NCI-H2029 treated with DMSO at 0.1 percent for 48 hours (cell line): ENCODE data around the gene PAPPA2.

ENCODE experiments used
- DNase-seq: peaks from one replicate; lab custom pipeline; 2025; lab: John Stamatoyannopoulos, UW

PAPPA2 gene

DNA sequence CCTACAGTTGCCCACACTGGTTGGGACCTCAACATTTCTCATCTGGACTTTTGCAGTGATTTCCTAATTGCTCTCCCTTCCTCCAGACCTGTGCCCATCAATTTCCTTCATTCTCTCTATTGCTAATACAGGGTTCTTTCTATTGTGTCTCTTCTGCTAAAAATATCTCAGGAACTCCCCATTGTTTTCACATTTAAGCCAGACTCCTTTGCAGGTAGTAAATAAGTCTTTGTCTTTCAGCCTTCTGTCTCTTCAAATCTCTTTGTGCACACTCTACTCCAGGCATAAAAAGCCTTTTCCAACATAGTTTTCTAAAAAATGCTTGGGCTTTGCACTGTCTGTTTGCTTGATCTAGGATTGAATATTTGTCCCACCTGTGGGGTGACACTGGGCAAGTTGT lies 340.6 kb downstream of the PAPPA2 start:
- DNase-seq: no peak

DNA sequence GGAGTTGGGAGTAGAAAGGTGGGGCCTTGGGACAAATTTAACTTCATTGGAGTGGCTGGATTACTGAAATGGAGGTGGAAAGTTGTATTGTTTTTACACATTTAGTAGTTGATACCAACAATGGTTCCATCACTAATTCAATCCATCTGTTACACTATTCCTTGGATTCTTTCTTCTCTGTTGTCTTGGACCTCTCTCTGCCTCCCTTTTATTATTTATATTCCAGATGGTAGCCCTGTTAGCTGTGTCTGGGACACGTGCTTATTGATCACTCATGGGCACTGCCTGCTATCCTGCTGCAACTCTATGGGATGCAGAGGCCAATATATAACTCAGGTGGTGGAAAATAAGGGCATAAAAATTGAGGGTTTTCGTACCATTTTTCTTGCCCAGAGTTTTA lies 346.3 kb downstream of the PAPPA2 start:
- no peak for DNase-seq

DNA sequence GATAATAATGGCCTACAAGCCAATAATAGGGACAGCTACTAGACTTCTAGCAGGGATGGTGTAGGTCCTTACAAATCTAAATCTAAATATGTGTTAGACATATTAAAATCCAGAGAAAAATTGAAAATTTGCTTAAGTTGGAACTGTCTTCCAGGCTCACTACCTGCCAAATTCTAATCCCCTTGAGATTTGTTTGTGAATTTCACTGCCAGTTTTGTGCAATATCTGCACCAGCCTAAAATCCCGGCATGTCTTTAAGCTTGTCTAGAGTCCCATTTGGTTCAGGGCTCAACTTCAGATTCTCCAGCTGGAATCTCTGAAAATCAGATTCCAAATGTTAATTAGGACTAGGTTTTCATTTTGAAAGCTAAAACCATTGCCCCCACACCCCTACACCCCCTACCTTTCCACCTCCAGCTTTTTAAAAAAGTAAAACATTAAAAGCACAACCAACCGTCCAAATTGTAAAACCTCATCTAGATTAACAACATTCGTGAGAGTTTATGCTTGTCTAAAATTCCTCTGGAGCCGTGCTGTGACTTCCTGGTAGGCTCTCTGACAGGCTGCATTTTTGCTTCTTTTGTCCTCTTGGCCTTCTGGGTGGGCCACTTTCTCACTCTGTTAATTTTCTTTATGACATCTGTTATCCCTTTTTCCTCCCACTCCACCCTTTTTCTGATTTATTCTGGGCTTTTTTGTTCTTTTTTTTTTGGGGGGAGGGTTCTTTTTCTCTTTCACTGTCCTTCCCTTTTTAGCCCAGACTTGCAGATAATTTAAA lies 348.7 kb downstream of the PAPPA2 start:
- no peak for DNase-seq

DNA sequence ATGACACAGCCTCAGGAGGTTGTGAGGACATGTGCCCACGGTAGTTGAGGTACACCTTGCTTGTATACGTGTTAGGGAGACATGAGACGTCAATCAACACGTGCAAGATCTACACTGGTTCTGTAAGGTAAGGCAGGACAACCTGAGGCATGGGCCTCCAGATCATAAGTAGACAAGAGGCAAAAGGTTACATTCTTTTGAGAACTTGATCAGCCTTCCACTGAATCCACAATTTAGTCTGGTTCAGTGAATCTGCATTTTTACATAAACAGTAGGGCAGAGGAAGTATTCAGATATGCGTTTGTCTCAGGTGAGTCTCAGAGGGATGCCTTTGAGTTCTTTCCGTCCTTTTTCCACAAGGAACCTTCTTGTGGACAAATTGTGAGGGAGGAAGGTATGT lies 352.6 kb downstream of the PAPPA2 start:
- DNase-seq: no peak

DNA sequence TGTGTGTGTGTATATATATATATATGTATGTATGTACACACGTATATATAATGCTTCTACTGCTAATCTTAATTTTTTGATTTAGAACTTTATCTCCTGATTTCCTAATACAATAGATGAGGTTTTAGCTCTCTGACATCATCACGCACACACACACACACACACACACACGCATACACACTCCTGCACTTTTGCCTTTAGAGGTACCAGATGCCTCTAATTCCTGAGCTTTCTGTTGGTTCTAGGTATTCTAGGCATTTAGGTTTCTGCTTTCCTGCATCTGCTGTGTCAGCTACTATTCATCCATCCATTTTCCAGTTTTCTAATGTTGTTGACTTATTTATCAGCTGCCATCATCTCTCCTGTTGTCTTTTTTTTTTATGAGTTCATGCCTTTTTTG lies 353.3 kb downstream of the PAPPA2 start:
- DNase-seq: no peak

DNA sequence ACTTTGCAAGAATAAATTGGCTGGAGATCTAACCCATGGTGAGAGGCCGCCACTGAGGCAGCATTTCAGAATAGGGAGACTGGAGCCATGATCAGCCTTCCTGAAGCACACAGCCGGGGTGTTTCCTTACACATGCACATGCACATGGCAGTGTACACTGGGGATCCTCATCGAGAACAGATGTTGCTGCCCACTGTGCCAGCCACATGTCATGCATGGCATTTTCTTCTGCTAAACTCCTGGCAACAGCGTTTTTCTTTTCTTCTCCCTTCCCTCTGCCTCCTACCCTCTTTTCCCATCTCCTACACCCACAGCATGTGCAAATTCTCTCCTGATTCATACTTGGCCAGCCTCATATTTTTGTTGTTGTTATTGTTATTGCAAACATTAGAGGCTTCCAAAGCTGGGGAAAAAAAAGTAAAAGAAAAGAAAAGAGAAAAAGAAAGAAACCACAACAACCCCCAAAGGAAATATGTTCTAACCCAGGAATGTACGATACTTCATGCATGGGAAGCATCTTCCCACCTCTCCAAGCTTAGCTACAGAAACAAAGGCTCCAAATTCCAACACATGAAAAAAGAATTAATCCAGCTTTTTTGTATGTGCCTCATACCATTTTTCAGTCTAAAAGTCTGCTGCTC lies 357.5 kb downstream of the PAPPA2 start:
- no peak for DNase-seq

DNA sequence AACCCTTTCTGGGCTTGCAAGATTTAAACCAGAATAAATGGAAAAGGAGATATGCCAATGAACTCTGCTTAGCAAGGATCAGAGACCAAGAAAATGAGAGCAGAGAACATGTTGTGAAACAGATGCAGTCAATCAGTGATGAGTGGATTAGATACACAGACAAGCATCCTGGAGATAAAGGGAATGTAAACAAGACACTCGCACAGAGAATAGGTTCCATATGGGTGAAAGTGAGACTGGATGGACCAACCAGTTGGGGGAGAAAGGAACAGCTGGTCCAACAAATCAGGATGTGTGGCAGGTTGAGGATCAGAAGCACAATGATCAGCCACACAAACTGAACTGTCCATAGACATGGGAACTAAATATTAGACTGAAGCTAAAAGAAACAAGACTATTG lies 363.3 kb downstream of the PAPPA2 start:
- no peak for DNase-seq

DNA sequence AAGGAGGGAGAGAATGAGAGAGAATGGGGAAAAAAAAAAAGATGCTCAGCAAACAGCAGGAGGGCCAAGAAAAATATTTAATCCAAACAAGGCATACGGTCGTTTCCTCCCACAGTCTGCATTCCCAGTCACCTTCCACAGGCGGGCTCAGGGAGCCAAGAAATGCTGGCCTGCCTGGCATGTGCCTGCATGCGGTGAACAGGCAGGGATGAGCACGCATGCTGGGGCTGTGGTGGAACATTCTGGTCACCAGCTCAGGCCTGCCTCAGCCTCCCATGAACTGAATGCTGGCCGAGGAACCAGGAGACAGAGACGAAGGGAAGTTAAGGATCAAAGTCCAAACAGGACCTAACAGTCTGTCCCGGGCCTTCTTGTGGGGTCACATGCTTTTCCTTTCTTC lies 366.3 kb downstream of the PAPPA2 start:
- no peak for DNase-seq

DNA sequence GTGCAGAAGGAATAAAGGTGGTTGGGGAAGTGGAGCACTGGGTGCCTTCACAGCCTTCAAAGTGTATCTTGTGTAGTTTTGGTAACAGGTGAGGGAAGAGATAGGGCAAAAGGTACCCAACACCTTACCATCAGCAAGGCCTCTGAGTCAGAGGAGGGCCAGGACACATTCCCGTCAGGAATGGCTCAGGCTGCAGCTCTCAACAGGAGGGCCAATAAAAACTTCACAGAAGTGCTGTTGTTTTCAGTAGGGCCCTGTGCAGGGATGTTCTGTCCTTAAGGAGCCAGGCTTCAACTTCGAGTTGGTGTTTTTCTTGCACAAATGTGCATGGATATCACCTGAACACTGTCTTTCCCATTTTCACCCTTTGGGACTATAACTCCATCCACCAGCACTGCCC lies 368.2 kb downstream of the PAPPA2 start:
- no peak for DNase-seq

DNA sequence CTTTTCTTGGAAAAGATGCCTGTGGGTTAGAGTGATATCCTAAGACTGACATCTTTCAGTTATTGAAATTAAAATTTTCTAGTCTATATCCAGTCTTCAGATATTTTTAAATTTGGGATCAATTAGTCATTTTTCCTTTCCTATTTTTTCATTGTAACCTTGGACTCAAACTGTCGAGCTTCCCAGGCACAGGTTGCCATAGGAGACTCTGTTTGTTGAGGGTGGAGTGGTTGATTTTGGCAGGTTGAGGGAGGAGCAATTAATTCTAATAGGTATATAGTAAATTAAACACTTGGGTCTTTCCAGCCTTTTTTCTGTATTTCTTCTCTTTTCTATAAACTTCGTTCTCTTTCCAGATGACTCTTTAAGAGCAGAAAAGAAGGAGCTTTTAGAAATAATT lies 374.7 kb downstream of the PAPPA2 start:
- DNase-seq: no peak

DNA sequence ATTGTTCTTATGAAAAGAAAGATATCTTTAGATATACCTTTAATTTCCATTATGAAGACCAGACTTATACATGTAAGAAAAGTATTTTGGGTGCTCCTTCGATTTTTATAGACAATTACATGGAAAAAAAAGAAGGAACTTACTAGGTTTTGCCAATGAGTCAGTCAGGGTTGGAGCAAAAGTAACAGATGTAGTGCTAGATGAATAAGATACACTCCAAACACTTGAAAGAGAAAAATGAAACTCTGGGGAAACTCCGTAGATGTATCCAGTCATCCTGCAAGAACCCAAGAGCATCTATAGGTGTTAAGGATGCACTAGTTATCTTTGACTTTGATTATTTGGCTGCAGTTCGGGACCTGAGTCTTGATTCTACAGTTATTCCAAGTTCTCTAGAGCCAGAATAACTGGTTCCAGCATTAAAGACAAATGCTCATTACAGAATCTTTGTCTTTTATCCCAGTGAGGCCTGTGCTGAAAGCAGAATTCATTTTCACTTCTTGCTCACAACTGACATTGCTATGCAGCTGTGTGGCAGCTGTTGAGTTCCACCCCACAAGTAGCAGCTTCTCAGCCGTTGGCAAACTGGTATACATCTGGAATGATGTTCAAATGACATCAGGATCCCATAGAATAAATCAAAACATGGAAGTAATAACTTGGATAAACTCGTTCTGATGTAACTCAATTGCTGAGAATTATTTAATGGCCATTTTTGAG lies 375.5 kb downstream of the PAPPA2 start:
- DNase-seq: no peak

DNA sequence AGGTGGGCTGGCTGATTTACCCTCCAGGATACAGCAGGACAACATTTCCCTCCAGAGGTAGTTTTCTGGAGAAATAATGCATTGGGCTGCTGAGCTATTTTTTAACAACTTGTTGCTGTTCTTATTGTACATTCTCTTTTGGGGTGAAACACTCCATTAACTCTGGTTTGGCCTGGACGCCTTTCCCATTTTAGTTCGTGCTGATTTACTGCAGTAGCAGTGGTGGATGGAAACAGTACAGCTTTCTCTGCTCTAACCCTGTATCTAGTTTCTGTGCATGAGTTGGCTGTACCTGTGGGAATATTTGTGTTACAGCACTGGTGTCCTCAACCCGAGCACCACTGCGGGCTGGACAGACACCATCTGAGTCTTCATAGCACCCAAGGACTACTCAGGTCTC lies 376.2 kb downstream of the PAPPA2 start:
- DNase-seq: no peak

DNA sequence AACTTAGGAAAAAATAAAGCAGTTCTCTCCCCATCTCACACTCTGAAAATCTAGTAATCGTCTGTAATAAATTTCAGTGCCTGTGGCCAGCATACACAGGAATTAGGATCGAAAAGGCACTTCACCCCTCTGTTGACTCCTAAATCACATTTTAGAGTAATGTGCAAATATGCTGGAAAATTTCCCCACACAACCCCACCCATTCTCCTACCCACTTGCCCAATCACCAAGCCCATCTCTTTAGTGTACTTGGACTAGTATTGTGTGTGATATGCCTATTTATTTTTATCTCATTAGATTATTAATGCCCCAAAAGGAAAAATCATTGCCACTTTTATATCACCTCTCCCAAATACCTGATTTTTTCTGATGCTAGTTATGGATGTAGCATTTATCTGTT lies 378.3 kb downstream of the PAPPA2 start:
- DNase-seq: no peak

DNA sequence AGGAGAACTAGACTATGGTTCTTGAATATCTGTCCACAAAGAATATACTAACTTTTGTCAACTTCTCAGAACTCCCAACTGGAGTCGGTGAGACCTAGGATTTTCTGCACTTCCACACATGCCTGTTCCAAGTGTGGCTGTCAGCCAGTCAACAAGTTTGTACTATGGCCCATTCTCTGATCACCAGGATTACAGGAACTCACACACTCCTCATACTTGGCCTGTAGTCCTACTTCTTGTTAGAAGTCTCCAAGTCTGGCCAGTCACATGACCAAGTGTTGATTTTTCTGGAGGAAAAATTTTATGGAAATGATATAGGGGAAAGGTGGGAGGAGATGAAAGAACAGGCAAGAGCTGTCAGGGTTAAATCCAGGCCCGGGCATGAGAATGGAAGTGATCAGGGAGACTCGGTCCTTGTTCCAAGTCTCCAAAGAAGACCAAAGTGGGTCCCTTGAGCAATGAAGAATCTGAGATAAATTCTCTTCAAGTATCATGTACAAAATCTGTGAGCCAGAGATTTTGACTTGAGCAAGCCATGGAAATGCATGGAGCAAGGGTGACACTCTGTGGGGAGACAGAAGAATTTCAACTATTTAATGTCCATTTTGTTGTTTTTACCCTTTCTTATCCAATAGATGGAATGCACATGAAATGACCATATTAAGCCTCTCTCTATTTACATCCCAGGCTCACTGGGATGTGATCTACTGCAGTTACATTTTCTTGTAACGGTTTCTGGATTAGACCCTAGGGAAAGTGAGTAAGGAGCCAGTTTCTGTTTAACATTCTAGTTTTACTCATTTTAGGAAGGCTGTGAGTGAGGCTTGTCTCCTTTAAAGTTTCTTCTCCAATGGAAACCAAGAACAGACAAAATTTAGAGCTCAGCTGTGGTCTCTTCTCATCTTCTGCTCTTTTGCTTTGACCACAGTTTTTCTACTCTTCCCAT lies 380.6 kb downstream of the PAPPA2 start:
- no peak for DNase-seq

DNA sequence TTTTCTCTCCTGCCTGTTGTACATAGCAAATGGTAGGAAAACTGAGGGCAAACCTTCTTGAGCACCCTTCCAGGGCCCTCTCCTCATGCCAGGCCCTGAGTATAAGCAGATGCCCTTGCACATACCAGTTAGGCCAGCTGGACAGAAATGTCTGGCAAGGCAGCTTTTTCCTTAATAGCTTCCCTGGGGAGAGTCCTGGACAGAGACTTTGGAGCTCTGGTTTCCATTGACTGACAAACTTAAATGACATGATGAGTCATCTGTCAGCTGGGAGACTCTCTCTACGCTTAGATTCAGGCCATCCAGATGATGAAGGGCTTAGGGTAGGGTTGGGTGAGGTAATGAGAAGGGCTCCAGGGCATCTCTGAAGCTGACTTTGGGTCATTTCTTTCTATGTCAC lies 384.1 kb downstream of the PAPPA2 start:
- DNase-seq: no peak

DNA sequence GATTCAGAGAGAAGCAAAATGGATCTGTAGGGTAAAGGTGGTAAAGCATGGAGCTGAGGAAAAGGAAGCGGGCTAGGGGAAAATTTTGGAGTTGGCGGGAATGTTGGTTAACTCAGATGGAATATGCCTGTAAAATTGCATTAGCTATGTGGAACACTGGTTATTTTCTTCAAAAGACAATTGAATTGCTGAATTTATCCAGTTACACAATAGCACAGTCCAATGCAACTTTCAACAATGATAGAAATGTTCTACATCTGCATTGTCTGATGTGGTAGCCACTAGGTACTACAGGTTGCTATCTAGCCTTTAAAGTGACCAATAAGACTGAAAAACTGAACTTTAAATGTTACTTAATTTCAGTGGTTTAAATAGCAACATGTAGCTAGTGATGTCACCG lies 386.3 kb downstream of the PAPPA2 start:
- DNase-seq: no peak

DNA sequence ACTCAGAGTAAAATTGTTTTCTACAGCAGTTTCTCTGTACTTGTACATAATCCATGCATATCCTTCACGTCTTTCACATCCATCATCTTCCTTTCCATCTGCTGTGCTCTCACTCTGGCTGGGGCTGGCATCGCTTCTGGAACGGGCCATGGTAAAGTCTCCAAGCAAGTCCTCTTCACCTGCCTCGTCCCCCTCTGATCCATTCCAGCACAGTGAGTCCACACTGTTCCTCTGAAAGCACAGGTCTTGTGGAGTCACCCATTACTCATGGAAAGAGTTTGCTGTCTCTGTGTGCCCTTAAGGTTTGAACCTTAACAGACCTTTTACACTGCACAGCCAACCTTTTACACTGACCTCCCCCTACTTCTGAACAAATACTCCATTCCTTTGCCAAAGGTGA lies 387.9 kb downstream of the PAPPA2 start:
- DNase-seq: no peak

DNA sequence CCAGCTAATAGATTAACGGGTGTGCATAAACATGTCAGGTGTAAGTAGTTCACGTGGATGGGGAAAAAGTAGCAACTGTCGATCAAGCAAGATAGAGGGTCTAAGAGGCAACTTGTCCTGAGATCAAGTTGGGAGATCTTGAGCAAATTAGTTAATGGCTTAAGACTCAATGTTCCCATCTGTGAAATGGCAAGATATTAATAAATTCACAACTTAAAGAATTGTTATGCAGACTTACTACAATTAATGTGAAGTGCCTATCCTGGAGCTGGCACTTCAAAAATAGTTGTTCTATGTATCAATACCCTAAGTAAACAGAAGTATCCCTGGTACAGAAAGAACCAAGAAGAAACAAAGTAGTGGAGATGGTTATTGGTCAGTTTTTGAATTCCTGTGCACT lies 389.1 kb downstream of the PAPPA2 start:
- DNase-seq: no peak

DNA sequence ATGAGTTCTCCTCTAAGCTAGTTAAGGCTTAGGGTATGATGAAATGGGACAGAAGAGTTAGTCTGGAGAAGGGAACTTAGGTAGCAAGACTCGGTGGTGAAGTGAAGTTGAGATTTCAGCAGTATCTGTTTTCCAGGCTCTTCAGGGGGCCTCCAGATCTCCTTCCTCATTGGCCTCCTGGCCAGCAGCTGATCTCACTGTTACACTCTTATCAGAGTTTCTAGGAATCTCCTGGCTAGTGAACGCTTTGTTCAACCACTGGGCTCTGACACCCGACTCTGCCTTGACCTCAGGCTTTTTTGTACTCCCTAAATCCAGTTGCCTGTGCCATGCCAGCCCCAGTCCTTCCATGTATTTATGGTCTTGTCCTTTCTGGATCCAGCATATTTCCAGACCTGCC lies 390.5 kb downstream of the PAPPA2 start:
- no peak for DNase-seq

DNA sequence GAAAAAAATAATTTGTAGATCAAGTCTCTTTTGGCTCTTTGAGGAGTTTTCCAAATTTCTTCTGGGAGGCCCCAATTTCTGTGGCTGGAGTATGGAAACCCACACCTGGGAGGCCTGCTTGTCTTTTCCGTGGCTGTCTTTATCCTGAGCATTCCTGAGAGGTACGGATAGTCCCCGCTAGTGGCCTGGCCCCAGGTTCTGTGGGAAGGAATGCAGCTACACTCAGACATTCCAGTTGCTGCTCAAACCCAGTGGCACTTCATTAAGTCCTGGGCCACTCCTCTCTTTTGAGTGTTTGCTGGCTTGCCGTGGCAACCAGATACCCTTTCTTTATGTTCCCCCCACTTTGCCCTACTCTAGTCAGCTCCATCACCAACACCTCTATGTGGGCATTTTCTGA lies 391.1 kb downstream of the PAPPA2 start:
- DNase-seq: no peak

DNA sequence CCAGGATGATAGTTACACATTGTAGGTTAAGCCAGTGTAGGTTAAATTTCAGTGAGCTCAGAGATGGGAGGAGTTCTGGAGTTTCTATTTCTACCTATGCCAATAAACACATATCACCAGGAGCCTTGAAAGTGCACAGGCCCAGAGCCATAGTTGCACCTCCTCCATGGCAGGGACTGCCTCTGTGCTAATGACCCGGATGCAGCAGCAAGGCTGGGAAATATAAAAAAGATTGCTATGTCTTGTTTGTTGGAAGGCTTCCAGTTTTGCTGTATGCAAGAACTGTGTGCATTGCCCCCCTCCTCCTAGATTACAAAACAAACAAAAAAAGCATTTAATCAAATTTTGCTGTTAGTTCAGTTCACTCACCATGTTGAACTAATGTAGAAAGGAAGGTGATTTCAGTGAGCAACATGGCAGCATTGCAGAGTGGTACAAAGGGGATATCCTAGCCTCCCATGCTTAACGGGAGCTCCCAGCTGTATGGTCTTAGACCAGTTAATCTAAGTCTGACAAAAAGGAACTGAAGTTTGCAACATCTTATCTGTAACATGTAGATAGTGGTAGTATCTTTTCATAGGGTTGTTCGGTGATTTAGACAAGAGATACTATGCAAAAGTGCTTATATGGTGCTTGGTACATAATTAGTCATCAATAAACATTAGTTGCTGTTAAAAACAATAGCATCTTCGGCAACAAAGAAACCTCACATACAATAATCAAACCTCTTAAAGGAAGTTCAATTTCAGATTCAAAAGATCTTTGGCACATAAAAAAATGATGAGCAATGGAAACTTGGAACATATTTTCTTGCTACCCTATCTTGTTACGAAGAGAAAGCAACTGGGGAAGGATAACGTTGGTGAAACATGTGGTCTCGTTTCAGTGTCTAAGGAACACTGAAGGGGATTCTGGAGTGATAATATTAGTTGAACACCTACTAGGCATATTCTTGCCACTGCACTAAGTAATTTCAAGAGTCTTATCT lies 392.1 kb downstream of the PAPPA2 start:
- DNase-seq: no peak
